B cell (primary cell): ENCODE results near the gene MAPT. TPM values are rescaled to one million over a fixed set of nuclear protein-coding genes. Genes with fewer than 3 reads are reported as not detected.

ENCODE experiments used
- ATAC-seq: fragments of 200-7000 bp; cut with Tn5 transposase; one replicate; pipeline ENCODE4 v1.10.0; 2021; ENCODE audit warnings: low read depth, mild to moderate bottlenecking, moderate number of reproducible peaks, moderate library complexity
- CTCF ChIA-PET: fragments of 350-600 bp; sonication (Branson Sonifier 250); formaldehyde crosslinking; loops from one replicate; lab custom pipeline; 2021; ENCODE audit warnings: antibody characterized with exemption, inconsistent platforms; lab: Charles Lee
- POLR2A ChIA-PET: fragments of 350-600 bp; sonication (Branson Sonifier 250); formaldehyde crosslinking; loops from one replicate; lab custom pipeline; 2021; ENCODE audit warnings: antibody characterized with exemption; lab: Charles Lee
- DNase-seq: peaks from one replicate; pipeline ENCODE4 v3.0.0; 2013
- H2AFZ ChIP-seq: 2 replicates; pipeline ENCODE4 v1.6.1; 2012; ENCODE audit warnings: mild to moderate bottlenecking, low read depth, low read length; ENCODE audit not compliant: insufficient read depth, poor library complexity, severe bottlenecking
- H3K27ac ChIP-seq, 2 donors: 1 replicate in 1 of 2; 2 replicates in 1 of 2; pipeline ENCODE4 v1.5.1; 2012 to 2013; ENCODE audit warnings: low read length in 2 of 2, mild to moderate bottlenecking in 2 of 2, moderate library complexity in 1 of 2
- H3K27me3 ChIP-seq, 4 experiments: fragments of 200-600 bp in 1 of 4; sonication (generic) in 1 of 4; replicated peaks in 1 of 4; 1 replicate in 2 of 4; 2 replicates in 2 of 4; pipeline versions ENCODE4 v1.6.1 to v1.7.0; 2013 to 2016; ENCODE audit warnings: low read length in 3 of 4, mild to moderate bottlenecking in 2 of 4, mixed read lengths in 1 of 4, moderate library complexity in 1 of 4; ENCODE audit not compliant: insufficient read depth in 4 of 4, control insufficient read depth in 3 of 4; ENCODE audit errors: control extremely low read depth in 1 of 4
- H3K36me3 ChIP-seq, 2 experiments: replicated peaks in 1 of 2; 1 replicate in 1 of 2; 2 replicates in 1 of 2; pipeline versions ENCODE4 v1.6.1 to v1.7.1; 2013; ENCODE audit warnings: low read length in 1 of 2; ENCODE audit not compliant: insufficient read depth in 2 of 2, control insufficient read depth in 1 of 2; ENCODE audit errors: control extremely low read depth in 1 of 2, extremely low read depth in 1 of 2
- H3K4me1 ChIP-seq, 2 donors: fragments of 200-600 bp in 1 of 2; sonication (generic) in 1 of 2; 1 replicate in 1 of 2; 2 replicates in 1 of 2; pipeline versions ENCODE4 v1.5.1 to v1.6.1; 2013 to 2017; ENCODE audit warnings: low read length in 2 of 2; ENCODE audit not compliant: control insufficient read depth in 2 of 2, insufficient read depth in 2 of 2
- H3K4me2 ChIP-seq: replicated peaks from 2 replicates; pipeline ENCODE3; 2012; ENCODE audit warnings: mild to moderate bottlenecking, low read depth, low read length; ENCODE audit not compliant: poor library complexity, severe bottlenecking
- H3K4me3 ChIP-seq, 5 experiments: fragments of 200-600 bp in 1 of 5; sonication (generic) in 1 of 5; 1 replicate in 3 of 5; 2 replicates in 2 of 5; pipeline versions ENCODE4 v1.5.1 to v1.7.0; 2011 to 2016; ENCODE audit warnings: low read length in 4 of 5, mild to moderate bottlenecking in 4 of 5, low read depth in 2 of 5, control low read depth in 1 of 5, moderate library complexity in 1 of 5; ENCODE audit not compliant: insufficient read depth in 1 of 5; ENCODE audit errors: control extremely low read depth in 1 of 5, extremely low read depth in 1 of 5
- H3K79me2 ChIP-seq: fragments of 200-600 bp; sonication (generic); one replicate; pipeline ENCODE4 v1.6.0; 2016; ENCODE audit warnings: low read length; ENCODE audit not compliant: control insufficient read depth, insufficient read depth
- H3K9ac ChIP-seq: fragments of 200-600 bp; sonication (generic); 2 replicates; pipeline ENCODE4 v1.6.1; 2017; ENCODE audit warnings: mild to moderate bottlenecking, low read length, moderate library complexity
- H3K9me3 ChIP-seq, 3 donors: one replicate each; pipeline versions ENCODE4 v1.6.1 to v1.7.1; 2013; ENCODE audit warnings: low read length in 2 of 3; ENCODE audit not compliant: control insufficient read depth in 2 of 3, insufficient read depth in 1 of 3; ENCODE audit errors: control extremely low read depth in 1 of 3
- H4K20me1 ChIP-seq: 2 replicates; pipeline ENCODE4 v1.6.0; 2012; ENCODE audit warnings: mild to moderate bottlenecking, low read length; ENCODE audit not compliant: insufficient read depth, control insufficient read depth, poor library complexity, severe bottlenecking
- H3K27ac Mint-ChIP-seq: one replicate; pipeline ENCODE4 v1.8.0; 2021; ENCODE audit warnings: mixed read lengths
- H3K27me3 Mint-ChIP-seq: one replicate; pipeline ENCODE4 v1.8.0; 2021; ENCODE audit warnings: mixed read lengths
- H3K4me1 Mint-ChIP-seq: one replicate; pipeline ENCODE4 v1.8.0; 2021; ENCODE audit warnings: mixed read lengths
- H3K4me3 Mint-ChIP-seq: one replicate; pipeline ENCODE4 v1.8.0; 2021; ENCODE audit warnings: mixed read lengths
- H3K9me3 Mint-ChIP-seq: one replicate; pipeline ENCODE4 v1.8.0; 2022; ENCODE audit warnings: mixed read lengths; ENCODE audit not compliant: insufficient read depth
- CTCF ChIP-seq: fragments of 200-600 bp; IDR thresholded peaks from one replicate; pipeline ENCODE4 v1.8.0; 2022; ENCODE audit warnings: antibody characterized with exemption, mild to moderate bottlenecking
- EZH2 ChIP-seq: IDR thresholded peaks from 2 replicates; pipeline ENCODE4 v1.6.1; 2012; ENCODE audit warnings: borderline replicate concordance, low read depth, mild to moderate bottlenecking, moderate library complexity, low read length; ENCODE audit not compliant: insufficient read depth, poor library complexity, severe bottlenecking
- WGBS: methylation state at CpG from one replicate; pipeline ENCODE4 v1.1.5; 2013; ENCODE audit warnings: missing lambda C conversion rate; ENCODE audit not compliant: insufficient coverage; 5-methylcytosine and 5-hydroxymethylcytosine counted together
- intact Hi-C: fragments of 100-400 bp; cut with micrococcal nuclease; formaldehyde crosslinking; loops from one replicate; pipeline ENCODE4 v1.10.0; 2022
- polyA plus RNA-seq: library from polyadenylated mRNA; depleted of rRNA; stranded (reverse); fragments of >200 nt; gene quantifications from 2 replicates; pipeline ENCODE4 v1.2.3, GENCODE V29; 2012
- total RNA-seq, 2 donors: library from RNA; stranded (reverse); fragments of 120-200 nt in 1 of 2; gene quantifications; 1 replicate in 1 of 2; 2 replicates in 1 of 2; pipeline versions ENCODE4 v1.2.3 to v1.2.4, GENCODE V29; 2013 to 2022

MAPT gene
- total and polyA plus RNA-seq, 2 donors (not counting 1 experiment from before 2014, with no cell fraction given) = 0.13 to 0.20 TPM

GRCh38 chr17:45949755-45950320 lies 55.5 kb downstream of the MAPT start:
- H3K27me3 ChIP-seq = peaks cover 0 to 39% (median 18%) of the 10 kb centered on the region in 4 experiments
- intact Hi-C loops = loop anchor here (2.0 kb wide), 1 partner anchor 55 kb away; the partner anchor contains the start of gene MAPT
- no peak overlapping the region for H3K4me3 Mint-ChIP-seq

More at GRCh38 chr17:45949755-45950320, 55.5 kb downstream of the MAPT start:
- no peak for DNase-seq
- no peak overlapping the region for H3K9ac ChIP-seq
- no peaks in the 10 kb centered on the region for H3K36me3 ChIP-seq
- peaks cover 6% of the 10 kb centered on the region for H3K4me1 Mint-ChIP-seq
- H3K9me3 ChIP-seq = no peaks in the 10 kb centered on the region
- no peak for ATAC-seq
- 85% methylated on average over 7 of the region's 9 CpGs for WGBS
- H4K20me1 ChIP-seq = no peaks in the 10 kb centered on the region
- no peak overlapping the region for H3K27ac ChIP-seq
- ChIA-PET POLR2A (no interaction called here), CTCF (interaction anchor here (0.7 to 1.9 kb wide), 10 partner anchors 8 to 95 kb away, joined by 3 to 11 read pairs (median 4); partner anchors contain the start of gene MAPT)
- H3K4me2 ChIP-seq = no peak overlapping the region
- no peaks in the 10 kb centered on the region for H3K9me3 Mint-ChIP-seq
- no peak overlapping the region for H2AFZ ChIP-seq
- peaks cover 34% of the 10 kb centered on the region for H3K27me3 Mint-ChIP-seq
- H3K79me2 ChIP-seq = no peaks in the 10 kb centered on the region
- H3K27ac Mint-ChIP-seq = no peak overlapping the region
- no peak overlapping the region for H3K4me3 ChIP-seq
- peaks cover 11 to 13% of the 10 kb centered on the region in 2 donors for H3K4me1 ChIP-seq
- TF ChIP-seq CTCF (no peak), EZH2 (no peak)
